DOHH2 (cell line): ENCODE measurements around the gene SAMD8.

Source experiments
- H3F3A ChIP-seq: fragments of 200-600 bp; sonication (generic), shearing (Covaris generic); 2 replicates; pipeline ENCODE4 v1.6.0; 2016; ENCODE audit warnings: antibody characterized with exemption, mild to moderate bottlenecking; ENCODE audit not compliant: control insufficient read depth, insufficient read depth
- H3K27ac ChIP-seq: fragments of 200-600 bp; sonication (generic); 2 replicates; pipeline ENCODE4 v1.5.1; 2014; ENCODE audit warnings: low read depth, mild to moderate bottlenecking, low read length, moderate library complexity
- H3K27me3 ChIP-seq: fragments of 200-600 bp; sonication (generic); 2 replicates; pipeline ENCODE4 v1.6.1; 2014; ENCODE audit warnings: mild to moderate bottlenecking, low read length, mixed read lengths; ENCODE audit not compliant: control insufficient read depth
- H3K36me3 ChIP-seq: fragments of 200-600 bp; sonication (generic); 2 replicates; pipeline ENCODE4 v1.6.1; 2014; ENCODE audit warnings: mild to moderate bottlenecking, low read length, moderate library complexity, mixed read lengths; ENCODE audit not compliant: control insufficient read depth
- H3K4me1 ChIP-seq: fragments of 200-600 bp; sonication (generic); 2 replicates; pipeline ENCODE4 v1.6.1; 2014; ENCODE audit warnings: mild to moderate bottlenecking, low read length, mixed read lengths; ENCODE audit not compliant: control insufficient read depth
- H3K4me2 ChIP-seq: fragments of 200-600 bp; sonication (generic); 2 replicates; pipeline ENCODE4 v1.6.0; 2014; ENCODE audit warnings: mild to moderate bottlenecking, low read length, moderate library complexity
- H3K4me3 ChIP-seq: fragments of 200-600 bp; sonication (generic); 2 replicates; pipeline ENCODE4 v1.5.1; 2014; ENCODE audit warnings: mild to moderate bottlenecking, low read length, mixed read lengths
- H3K79me2 ChIP-seq: fragments of 200-600 bp; sonication (generic); 2 replicates; pipeline ENCODE4 v1.6.1; 2014; ENCODE audit warnings: mild to moderate bottlenecking, low read length, mixed read lengths; ENCODE audit not compliant: control insufficient read depth
- H3K9me2 ChIP-seq: fragments of 200-600 bp; sonication (generic); replicated peaks from 2 replicates; pipeline ENCODE4 v1.6.1; 2014; ENCODE audit warnings: mild to moderate bottlenecking, low read length, mixed read lengths; ENCODE audit not compliant: control insufficient read depth
- H3K9me3 ChIP-seq: fragments of 200-600 bp; sonication (generic); 2 replicates; pipeline ENCODE4 v1.6.1; 2014; ENCODE audit warnings: antibody characterized with exemption, low read length, mixed read lengths; ENCODE audit not compliant: control insufficient read depth, insufficient read depth
- H4K20me1 ChIP-seq: fragments of 200-600 bp; sonication (generic); 2 replicates; pipeline ENCODE4 v1.6.0; 2014; ENCODE audit warnings: low read depth, mild to moderate bottlenecking, antibody characterized with exemption, low read length, moderate library complexity; ENCODE audit not compliant: control insufficient read depth, insufficient read depth
- CTCF ChIP-seq: fragments of 200-600 bp; sonication (generic); IDR thresholded peaks from one replicate; pipeline ENCODE4 v1.5.1; 2014; ENCODE audit warnings: antibody characterized with exemption, mild to moderate bottlenecking, low read depth, low read length; ENCODE audit not compliant: poor library complexity, severe bottlenecking
- EZH2phosphoT487 ChIP-seq: fragments of 200-600 bp; sonication (generic); IDR thresholded peaks from 2 replicates; pipeline ENCODE4 v1.6.1; 2017; ENCODE audit warnings: borderline replicate concordance, mild to moderate bottlenecking, antibody characterized with exemption, low read length, moderate library complexity, mixed read lengths

The SAMD8 gene

GRCh38 chr10:75111365-75111906 is at the start of gene SAMD8:
Gene SAMD8, plus strand, starts transcription at chr10:75111656. Its CDS starts 38,873 bp downstream, at chr10:75150529.
- no peak for TF ChIP-seq EZH2phosphoT487
- TF ChIP-seq CTCF, result no peak
- peaks cover 57% of the 10 kb centered on the region for H3K79me2 ChIP-seq
- peaks cover 15% of the 10 kb centered on the region for H3K36me3 ChIP-seq

GRCh38 chr10:75061709-75062505 is 49.5 kb upstream of the SAMD8 start:
- Histone ChIP-seq H3K27ac (no peak overlapping the region), H3K4me1 (peaks cover 4% of the 10 kb centered on the region), H3K4me2 (no peak overlapping the region), H4K20me1 (no peaks in the 10 kb centered on the region), H3K4me3 (no peak overlapping the region), H3F3A (no peaks in the 10 kb centered on the region), H3K36me3 (no peaks in the 10 kb centered on the region), H3K79me2 (no peaks in the 10 kb centered on the region), H3K27me3 (no peaks in the 10 kb centered on the region), H3K9me2 (no peaks in the 10 kb centered on the region), H3K9me3 (no peaks in the 10 kb centered on the region)
- no peak for TF ChIP-seq EZH2phosphoT487

More at GRCh38 chr10:75111365-75111906, at the start of gene SAMD8:
- H3K4me2 ChIP-seq, result peak within 1 kb of the TSS; percentile 73
- peaks cover 26% of the 10 kb centered on the region for H3F3A ChIP-seq
- H3K27ac ChIP-seq, result peak within 1 kb of the TSS; percentile 87
- H3K4me3 ChIP-seq, result peak within 1 kb of the TSS; percentile 85
- H4K20me1 ChIP-seq, result peaks cover 10% of the 10 kb centered on the region; the same call in 1 of the 2 replicates
- H3K9me2 ChIP-seq, result no peaks in the 10 kb centered on the region
- H3K9me3 ChIP-seq, result no peaks in the 10 kb centered on the region
- peaks cover 24% of the 10 kb centered on the region for H3K4me1 ChIP-seq
- no peaks in the 10 kb centered on the region for H3K27me3 ChIP-seq

GRCh38 chr10:75062506-75063299 is 48.8 kb upstream of the SAMD8 start:
- Histone ChIP-seq H3K9me2 (no peaks in the 10 kb centered on the region), H3K4me1 (peaks cover 4% of the 10 kb centered on the region), H3K27ac (no peak overlapping the region), H3K4me3 (no peak overlapping the region), H3K79me2 (no peaks in the 10 kb centered on the region), H3K36me3 (no peaks in the 10 kb centered on the region), H4K20me1 (no peaks in the 10 kb centered on the region), H3K4me2 (no peak overlapping the region), H3F3A (no peaks in the 10 kb centered on the region), H3K27me3 (no peaks in the 10 kb centered on the region), H3K9me3 (no peaks in the 10 kb centered on the region)
- no peak for TF ChIP-seq CTCF
- no peak for TF ChIP-seq EZH2phosphoT487
